DMS 273 (cell line): Measurements from ENCODE around the gene FAM151A.
"Not testable (repeated sequence)": the region's sequence is repeated elsewhere in the genome, so short reads cannot be mapped to it uniquely, and the experiment has no call there.

Source experiments
- DNase-seq: peaks from one replicate; lab custom pipeline; 2025; ENCODE audit not compliant: unreplicated experiment; lab: John Stamatoyannopoulos, UW

Gene FAM151A

DNA sequence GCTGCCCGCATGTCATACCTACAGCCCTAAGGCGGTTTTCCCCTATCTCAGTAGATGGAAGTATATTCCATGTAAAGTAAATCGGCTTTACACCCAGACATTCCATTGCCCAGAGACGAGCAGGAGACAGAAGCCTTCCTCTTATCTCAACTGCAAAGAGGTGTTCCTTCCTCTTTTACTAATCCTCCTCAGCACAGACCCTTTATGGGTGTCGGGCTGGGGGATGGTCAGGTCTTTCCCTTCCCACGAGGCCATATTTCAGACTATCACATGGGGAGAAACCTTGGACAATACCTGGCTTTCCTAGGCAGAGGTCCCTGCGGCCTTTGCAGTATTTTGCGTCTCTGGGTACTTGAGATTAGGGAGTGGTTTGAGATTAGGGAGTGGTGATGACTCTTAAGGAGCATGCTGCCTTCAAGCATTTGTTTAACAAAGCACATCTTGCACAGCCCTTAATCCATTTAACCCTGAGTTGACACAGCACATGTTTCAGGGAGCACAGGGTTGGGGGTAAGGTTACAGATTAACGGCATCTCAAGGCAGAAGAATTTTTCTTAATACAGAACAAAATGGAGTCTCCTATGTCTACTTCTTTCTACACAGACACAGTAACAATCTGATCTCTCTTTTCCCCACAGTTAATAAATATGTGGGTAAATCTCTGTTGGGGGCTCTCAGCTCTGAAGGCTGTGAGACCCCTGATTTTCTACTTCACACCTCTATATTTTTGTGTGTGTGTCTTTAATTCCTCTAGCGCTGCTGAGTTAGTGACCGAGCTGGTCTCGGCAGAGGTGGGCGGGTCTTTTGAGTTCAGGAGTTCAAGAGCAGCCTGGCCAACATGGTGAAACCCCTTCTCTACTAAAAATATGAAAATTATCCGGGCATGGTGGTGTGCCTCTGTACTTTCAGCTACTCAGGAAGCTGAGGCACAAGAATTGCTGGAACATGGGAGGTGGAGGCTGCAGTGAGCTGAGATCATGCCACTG lies 13.4 kb upstream of the FAM151A start:
- DNase-seq = not testable (repeated sequence)

DNA sequence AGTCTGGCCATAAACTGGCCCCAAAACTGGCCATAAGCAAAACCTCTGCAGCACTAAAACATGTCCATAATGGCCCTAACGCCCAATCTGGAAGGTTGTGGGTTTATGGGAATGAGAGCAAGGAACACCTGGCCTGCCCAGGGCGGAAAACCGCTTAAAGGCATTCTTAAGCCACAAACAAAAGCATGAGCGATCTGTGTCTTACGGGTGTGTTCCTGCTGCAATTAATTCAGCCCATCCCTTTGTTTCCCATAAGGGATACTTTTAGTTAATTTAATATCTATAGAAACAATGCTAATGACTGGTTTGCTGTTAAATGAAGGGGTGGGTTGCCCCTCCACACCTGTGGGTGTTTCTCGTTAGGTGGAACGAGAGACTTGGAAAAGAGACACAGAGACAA lies 12.5 kb upstream of the FAM151A start:
- DNase-seq = not testable (repeated sequence)

DNA sequence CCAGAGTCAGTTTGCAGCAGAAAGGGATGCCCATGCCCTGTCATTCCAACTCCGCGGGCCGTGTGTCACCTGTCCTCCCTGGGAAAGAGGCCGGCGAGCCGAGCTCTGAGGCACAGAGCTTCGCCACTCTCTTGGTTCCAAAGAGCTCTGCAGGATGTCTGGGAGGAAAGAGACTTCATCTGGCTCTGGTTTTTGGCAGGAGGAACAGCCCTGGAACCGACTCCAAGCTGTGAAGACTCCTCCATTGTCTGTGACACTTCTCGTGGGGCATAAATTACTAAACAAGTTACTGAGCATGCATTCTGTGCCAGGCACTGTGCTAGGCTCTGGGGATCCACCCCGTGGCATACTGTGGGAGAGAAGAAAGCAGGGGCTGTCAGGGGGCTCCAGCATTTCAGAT lies 3.9 kb upstream of the FAM151A start:
- no peak for DNase-seq

GRCh38 chr1:54624466-54625464 lies 1.4 kb upstream of the FAM151A start:
- no peak for DNase-seq

- peak; percentile 37 for DNase-seq
Measured at GRCh38 chr1:54619749-54620148, 3.6 kb downstream of the FAM151A start.

- DNase-seq = no peak
Measured at GRCh38 chr1:54615531-54616279, 7.6 kb downstream of the FAM151A start.

DNA sequence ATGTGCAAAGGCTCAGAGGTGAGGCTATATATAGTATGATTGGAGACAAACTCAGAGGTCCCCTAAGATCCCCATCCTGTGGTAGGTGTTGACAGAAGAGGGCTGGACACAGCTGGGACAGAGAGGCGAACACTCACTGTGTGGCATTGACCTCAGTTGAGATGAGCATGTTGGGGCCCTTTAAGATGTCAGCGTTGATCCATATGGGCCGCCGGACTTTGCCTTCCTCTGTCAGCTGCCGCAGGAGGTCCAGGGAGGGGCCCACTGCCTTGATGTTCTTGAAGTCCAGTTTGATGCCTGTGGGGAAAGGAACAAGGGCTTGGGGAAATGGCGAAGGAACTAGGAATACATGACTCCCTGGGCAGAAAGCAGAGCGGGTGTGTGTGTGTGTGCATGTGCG lies 8.8 kb downstream of the FAM151A start:
- DNase-seq = no peak

DNA sequence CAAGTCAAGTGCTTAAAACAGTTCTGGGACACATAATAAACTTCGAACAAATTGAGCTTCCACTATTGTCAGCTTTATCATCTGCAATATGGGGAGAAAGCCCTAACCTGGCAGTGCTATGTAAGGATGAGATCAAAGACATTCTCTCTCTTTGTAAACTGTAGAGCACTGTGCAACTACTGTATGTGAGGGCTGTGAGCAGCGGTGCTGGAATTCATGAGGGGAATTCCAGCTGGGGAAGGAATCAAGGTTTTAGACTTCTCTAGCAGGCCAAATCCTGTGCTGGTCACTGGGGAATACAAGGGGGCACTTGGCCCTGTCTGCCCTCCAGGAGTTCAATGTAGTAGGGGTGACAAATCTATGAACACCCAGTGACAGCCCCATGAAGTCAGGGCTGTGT lies 9.3 kb downstream of the FAM151A start:
- DNase-seq = no peak

DNA sequence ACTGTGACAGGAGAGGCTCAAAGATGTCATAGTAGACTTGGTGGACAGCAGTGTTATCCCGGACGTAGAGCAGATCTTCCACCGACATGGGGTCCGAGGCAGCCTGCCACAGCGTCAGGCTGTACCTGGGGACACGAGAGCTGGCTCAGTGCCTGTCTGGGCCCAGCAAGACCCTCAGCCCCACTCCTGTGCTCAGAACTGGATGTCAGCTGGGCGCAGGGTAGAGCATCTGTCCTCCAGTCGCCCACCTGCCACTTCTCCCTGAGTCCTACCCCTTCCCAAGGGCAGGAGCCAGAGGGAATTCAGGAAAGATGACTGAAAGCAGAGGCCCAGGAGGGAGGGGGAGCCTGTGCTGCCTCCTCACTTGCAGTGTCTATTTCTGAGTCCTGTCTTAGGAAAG lies 11.7 kb downstream of the FAM151A start:
- DNase-seq = peak; percentile 34

GRCh38 chr1:54610601-54611580 lies 12.4 kb downstream of the FAM151A start:
- DNase-seq = no peak

GRCh38 chr1:54610048-54610447 lies 13.3 kb downstream of the FAM151A start:
- no peak for DNase-seq

DNA sequence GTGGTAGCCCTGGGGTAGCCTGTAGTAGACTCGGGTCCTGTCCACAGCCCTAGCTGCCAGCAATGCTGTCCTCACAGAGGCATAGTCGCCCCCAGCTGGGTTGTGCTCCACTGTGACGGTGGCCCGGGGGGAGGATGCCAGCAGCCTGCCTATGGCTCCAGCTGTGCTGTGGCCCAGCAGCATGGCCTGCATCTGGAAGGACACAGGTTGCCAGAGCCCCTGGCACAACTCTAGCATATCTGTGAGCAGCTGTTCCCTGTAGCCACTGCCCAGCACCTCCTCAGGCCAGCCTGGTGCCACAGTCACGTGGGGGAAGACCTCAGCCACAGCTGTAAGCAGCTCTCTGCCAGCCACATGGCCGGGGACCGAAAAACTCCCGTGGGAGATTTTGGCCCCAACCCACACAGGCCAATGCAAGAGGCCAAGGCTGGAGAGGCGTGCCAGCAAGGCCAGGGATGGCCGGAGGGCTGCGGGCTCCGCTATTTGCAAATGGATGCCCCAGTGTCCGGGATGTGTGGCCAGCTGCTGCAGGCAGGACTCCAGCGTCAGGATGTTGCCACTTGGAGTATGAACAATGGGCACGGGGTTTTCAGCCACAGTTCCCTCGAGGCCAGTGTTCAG lies 13.9 kb downstream of the FAM151A start:
- no peak for DNase-seq

DNA sequence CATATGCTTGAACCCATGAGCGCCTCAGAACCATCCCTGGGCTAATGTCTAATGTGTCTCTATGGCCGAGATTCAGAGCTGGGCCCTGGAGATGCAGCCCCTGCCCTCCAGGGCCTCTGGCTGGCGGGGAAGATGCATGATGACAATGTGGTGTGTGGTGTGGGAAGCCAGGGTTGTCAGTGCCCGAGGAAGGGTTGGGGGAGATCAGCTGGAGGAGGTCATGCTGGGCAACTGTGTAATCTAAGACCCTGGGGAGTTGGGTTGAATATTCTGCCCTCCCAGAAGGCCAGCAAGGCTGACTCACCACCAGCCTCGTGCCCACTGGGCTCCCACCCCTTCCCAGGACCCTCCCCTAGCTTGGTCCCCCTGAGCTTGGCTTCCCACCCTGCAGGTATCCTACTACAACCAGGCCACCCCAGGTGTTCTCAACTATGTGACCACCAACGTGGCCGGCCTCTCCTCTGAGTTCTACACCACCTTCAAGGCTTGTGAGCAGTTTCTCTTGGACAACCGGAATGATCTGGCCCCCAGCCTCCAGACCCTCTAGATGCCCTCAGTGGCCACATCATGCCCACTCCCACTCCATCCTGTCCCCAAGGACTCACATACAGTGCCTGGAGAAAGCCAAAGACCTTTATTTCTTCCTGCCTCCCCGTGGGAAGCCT lies 14.6 kb downstream of the FAM151A start:
- DNase-seq = no peak

DNA sequence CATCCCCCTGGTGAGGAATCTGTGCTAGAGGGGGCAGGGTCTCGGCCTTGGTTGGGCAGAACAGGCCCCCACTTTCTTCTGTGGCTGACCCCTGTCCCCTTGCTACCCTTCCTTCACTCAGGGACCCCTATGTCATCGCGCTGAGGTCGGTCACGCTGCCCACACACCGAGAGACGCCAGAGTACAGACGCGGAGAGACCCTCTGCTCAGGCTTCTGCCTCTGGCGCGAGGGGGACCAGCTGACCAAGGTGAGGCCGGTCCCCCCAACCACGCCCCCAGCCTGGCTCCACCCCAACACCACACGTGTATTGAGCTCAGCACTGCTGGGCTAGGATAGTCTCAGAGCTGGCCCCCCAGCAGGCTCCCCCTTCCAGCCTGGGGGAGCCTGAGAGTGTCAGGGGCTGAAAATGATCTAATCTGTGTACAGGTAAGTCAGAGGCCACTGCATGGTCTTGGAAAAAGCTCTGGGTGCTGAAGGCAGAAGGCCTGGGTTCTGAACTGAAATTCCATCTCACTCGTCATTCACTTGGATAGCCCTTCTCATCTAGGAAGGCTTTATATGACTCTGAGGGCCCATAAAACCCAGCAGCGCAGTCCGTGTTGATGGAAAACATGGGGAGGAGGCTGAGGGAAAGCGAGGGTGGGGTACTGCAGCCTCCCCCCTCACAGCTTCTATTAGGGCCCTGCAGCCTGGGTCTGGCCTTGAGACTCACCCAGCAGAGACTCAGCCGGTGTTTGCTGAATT lies 15.3 kb downstream of the FAM151A start:
- no peak for DNase-seq

- no peak for DNase-seq
Measured at GRCh38 chr1:54606990-54607325, 16.4 kb downstream of the FAM151A start.

DNA sequence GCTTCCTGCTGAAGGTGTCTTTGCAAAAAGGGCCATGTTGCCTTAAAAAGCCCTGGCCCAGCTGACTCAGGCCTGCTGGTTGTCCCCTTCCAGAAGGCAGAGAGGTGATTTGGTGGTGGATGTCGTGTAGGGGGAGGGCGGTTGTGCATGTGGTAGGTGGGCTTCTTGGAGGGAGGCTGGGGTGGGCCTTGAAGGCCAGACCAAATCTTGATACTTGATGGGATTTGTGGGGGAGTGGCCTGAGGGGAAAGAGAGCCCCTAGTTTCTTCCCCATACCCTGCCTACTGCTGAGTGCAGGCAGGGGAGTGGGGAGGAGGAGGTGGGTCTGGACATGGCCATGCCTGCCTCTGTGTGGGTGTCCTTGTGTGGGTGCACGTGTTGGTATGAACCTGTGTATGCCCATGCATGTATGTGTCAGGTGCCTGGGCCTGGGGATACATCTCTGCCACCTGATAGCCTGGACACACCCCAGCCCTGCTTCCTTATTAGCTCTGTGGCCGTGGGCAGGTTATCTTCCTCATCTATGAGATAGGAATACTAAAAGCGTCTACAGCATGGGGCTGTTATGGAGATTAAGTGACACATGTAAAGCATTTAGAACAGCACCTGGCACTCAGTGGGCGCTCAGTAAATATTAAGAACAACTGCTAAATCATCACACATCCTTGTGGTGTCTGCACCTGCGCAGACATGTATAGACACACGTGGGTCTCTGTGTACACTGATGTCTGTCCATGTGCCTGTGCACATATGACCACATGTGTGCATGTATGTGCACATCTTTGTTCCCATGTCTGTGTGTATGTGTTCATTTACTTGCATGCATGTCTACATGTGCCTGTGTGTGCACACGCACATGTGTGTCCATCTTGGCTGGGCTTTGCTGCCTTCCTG lies 17.0 kb downstream of the FAM151A start:
- no peak for DNase-seq
